PC-3 (cell line): ENCODE data around the gene ZCCHC7.

ENCODE experiments used
- CTCF ChIP-seq: fragments of 300-600 bp; sonication (generic); conservative IDR thresholded peaks from 2 replicates; pipeline ENCODE4 v1.5.1; 2017; ENCODE audit warnings: antibody characterized with exemption, low read depth, mild to moderate bottlenecking, low read length
- EZH2 ChIP-seq: fragments of 300-600 bp; sonication (generic); IDR thresholded peaks from one replicate; pipeline ENCODE4 v1.6.1; 2017; ENCODE audit warnings: antibody characterized with exemption, mild to moderate bottlenecking, low read length; ENCODE audit not compliant: unreplicated experiment

GRCh38 chr9:37335238-37335637, 214.9 kb downstream of the ZCCHC7 start:
- TF ChIP-seq EZH2 = no peak
- TF ChIP-seq CTCF = no peak
